H9 (cell line): Measurements from ENCODE around the gene MGLL. TPM values are rescaled to one million over a fixed set of nuclear protein-coding genes. Genes with fewer than 3 reads are reported as not detected.
A peak's percentile ranks its signal among the peaks of the same experiment; 100 is the strongest.

ENCODE experiments used
- DNase-seq: peaks from one replicate; pipeline ENCODE4 v3.0.0-alpha.2; 2017
- H2AFZ ChIP-seq: one replicate; pipeline ENCODE4 v1.6.1; 2013; ENCODE audit warnings: mild to moderate bottlenecking, low read length, control low read depth, moderate library complexity
- H2AK5ac ChIP-seq: 2 replicates; pipeline ENCODE4 v1.6.1; 2013; ENCODE audit warnings: low read length, control low read depth, mixed read lengths; ENCODE audit not compliant: insufficient read length
- H2BK120ac ChIP-seq: one replicate; pipeline ENCODE4 v1.6.1; 2013; ENCODE audit warnings: low read depth, mild to moderate bottlenecking, low read length, control low read depth, inconsistent platforms; ENCODE audit not compliant: poor library complexity, severe bottlenecking
- H2BK12ac ChIP-seq: 2 replicates; pipeline ENCODE4 v1.6.1; 2013; ENCODE audit warnings: low read length, control low read depth, mixed read lengths, low read depth; ENCODE audit not compliant: insufficient read length
- H2BK15ac ChIP-seq: 2 replicates; pipeline ENCODE4 v1.6.1; 2013; ENCODE audit warnings: low read depth, low read length, control low read depth
- H2BK20ac ChIP-seq: one replicate; pipeline ENCODE4 v1.6.1; 2013; ENCODE audit warnings: low read depth, mild to moderate bottlenecking, low read length, control low read depth, inconsistent platforms; ENCODE audit not compliant: poor library complexity, severe bottlenecking
- H2BK5ac ChIP-seq: 2 replicates; pipeline ENCODE4 v1.6.1; 2013; ENCODE audit warnings: low read length, control low read depth, mixed read lengths; ENCODE audit not compliant: insufficient read length
- H3K14ac ChIP-seq: 2 replicates; pipeline ENCODE4 v1.6.1; 2013; ENCODE audit warnings: low read length, control low read depth; ENCODE audit not compliant: insufficient read depth
- H3K18ac ChIP-seq: 2 replicates; pipeline ENCODE4 v1.6.1; 2013; ENCODE audit warnings: low read depth, mild to moderate bottlenecking, mixed read lengths, low read length, control low read depth; ENCODE audit not compliant: insufficient read length
- H3K23ac ChIP-seq: 2 replicates; pipeline ENCODE4 v1.6.1; 2013; ENCODE audit warnings: low read length, control low read depth, mixed read lengths, low read depth; ENCODE audit not compliant: insufficient read length
- H3K23me2 ChIP-seq: 2 replicates; pipeline ENCODE4 v1.6.1; 2013; ENCODE audit warnings: low read depth, mild to moderate bottlenecking, mixed read lengths, low read length, control low read depth; ENCODE audit not compliant: insufficient read length, poor library complexity, severe bottlenecking
- H3K27ac ChIP-seq: 2 replicates; pipeline ENCODE4 v1.5.1; 2013; ENCODE audit warnings: low read length, control low read depth, mixed read lengths, low read depth; ENCODE audit not compliant: insufficient read length
- H3K27me3 ChIP-seq: 2 replicates; pipeline ENCODE4 v1.6.1; 2013; ENCODE audit warnings: low read length, control low read depth, inconsistent platforms; ENCODE audit not compliant: insufficient read depth
- H3K4ac ChIP-seq: 2 replicates; pipeline ENCODE4 v1.6.1; 2013; ENCODE audit warnings: low read depth, mild to moderate bottlenecking, control low read depth, inconsistent platforms, low read length, moderate library complexity
- H3K4me1 ChIP-seq: 2 replicates; pipeline ENCODE4 v1.6.1; 2013; ENCODE audit warnings: low read length, control low read depth, inconsistent platforms; ENCODE audit not compliant: insufficient read depth
- H3K4me2 ChIP-seq: 2 replicates; pipeline ENCODE4 v1.6.1; 2013; ENCODE audit warnings: low read length, control low read depth, mixed read lengths; ENCODE audit not compliant: insufficient read length, insufficient read depth
- H3K56ac ChIP-seq: 2 replicates; pipeline ENCODE4 v1.6.1; 2013; ENCODE audit warnings: low read depth, mild to moderate bottlenecking, mixed read lengths, low read length, control low read depth; ENCODE audit not compliant: insufficient read length
- H3K79me1 ChIP-seq: 2 replicates; pipeline ENCODE4 v1.6.1; 2013; ENCODE audit warnings: low read depth, mild to moderate bottlenecking, moderate library complexity, low read length, control low read depth, inconsistent platforms; ENCODE audit not compliant: insufficient read depth, poor library complexity, severe bottlenecking
- H3K79me2 ChIP-seq: 2 replicates; pipeline ENCODE4 v1.6.1; 2013; ENCODE audit warnings: low read length, control low read depth, inconsistent platforms; ENCODE audit not compliant: insufficient read depth
- H3K9ac ChIP-seq: 2 replicates; pipeline ENCODE4 v1.6.1; 2013; ENCODE audit warnings: low read length, control low read depth, mixed read lengths; ENCODE audit not compliant: insufficient read length; ENCODE audit errors: extremely low read depth
- H3K9me3 ChIP-seq: one replicate; pipeline ENCODE4 v1.6.1; 2013; ENCODE audit warnings: low read depth, low read length, inconsistent platforms; ENCODE audit not compliant: control insufficient read depth
- H3T11ph ChIP-seq: one replicate; pipeline ENCODE4 v1.6.1; 2013; ENCODE audit warnings: mild to moderate bottlenecking, low read length, control low read depth, inconsistent platforms
- H4K20me1 ChIP-seq: one replicate; pipeline ENCODE4 v1.6.1; 2013; ENCODE audit not compliant: control insufficient read depth, insufficient read length, insufficient read depth
- H4K5ac ChIP-seq: 2 replicates; pipeline ENCODE4 v1.6.1; 2013; ENCODE audit warnings: low read depth, mild to moderate bottlenecking, mixed read lengths, low read length, control low read depth; ENCODE audit not compliant: insufficient read length
- H4K8ac ChIP-seq: replicated peaks from 2 replicates; pipeline ENCODE4 v1.6.1; 2013; ENCODE audit warnings: low read length, control low read depth, mixed read lengths, low read depth; ENCODE audit not compliant: insufficient read length
- H4K91ac ChIP-seq: 2 replicates; pipeline ENCODE4 v1.6.1; 2013; ENCODE audit warnings: low read depth, mild to moderate bottlenecking, moderate library complexity, mixed read lengths, low read length, control low read depth; ENCODE audit not compliant: insufficient read length
- H3K27ac Mint-ChIP-seq, 3 experiments: 2 replicates in 2 of 3; 3 replicates in 1 of 3; pipeline ENCODE4 v1.8.0; 2020 to 2021; ENCODE audit warnings: mixed read lengths in 3 of 3, mild to moderate bottlenecking in 1 of 3, moderate library complexity in 1 of 3
- H3K27me3 Mint-ChIP-seq: 2 replicates; pipeline ENCODE4 v1.8.0; 2021; ENCODE audit warnings: low read depth, mild to moderate bottlenecking, moderate library complexity, mixed read lengths
- H3K36me3 Mint-ChIP-seq, 3 experiments: 2 replicates in 2 of 3; 3 replicates in 1 of 3; pipeline ENCODE4 v1.8.0; 2020 to 2021; ENCODE audit warnings: low read depth in 3 of 3, mixed read lengths in 3 of 3; ENCODE audit not compliant: insufficient read depth in 1 of 3
- H3K4me1 Mint-ChIP-seq, 2 experiments: 2 replicates each; pipeline ENCODE4 v1.8.0; 2020; ENCODE audit warnings: mixed read lengths in 2 of 2
- H3K4me3 Mint-ChIP-seq, 2 experiments: 2 replicates in 1 of 2; 3 replicates in 1 of 2; pipeline ENCODE4 v1.8.0; 2020 to 2021; ENCODE audit warnings: mild to moderate bottlenecking in 2 of 2, mixed read lengths in 2 of 2, moderate library complexity in 1 of 2
- H3K9me3 Mint-ChIP-seq, 2 experiments: 2 replicates in 1 of 2; 3 replicates in 1 of 2; pipeline ENCODE4 v1.8.0; 2020; ENCODE audit warnings: mild to moderate bottlenecking in 2 of 2, mixed read lengths in 2 of 2, moderate library complexity in 1 of 2
- CTCF ChIP-seq: fragments of 200-600 bp; sonication (generic); conservative IDR thresholded peaks from 3 replicates; pipeline ENCODE4 v1.8.0; 2021; ENCODE audit warnings: antibody characterized with exemption, mild to moderate bottlenecking
- WGBS: extraction: QIAGEN DNeasy Blood & Tissue Kit; methylation state at CpG from one replicate; pipeline ENCODE4 v1.1.7; 2013; ENCODE audit warnings: missing lambda C conversion rate, low lambda C conversion rate, mixed read lengths; ENCODE audit not compliant: insufficient read length; ENCODE audit errors: extremely low coverage; 5-methylcytosine and 5-hydroxymethylcytosine counted together
- total RNA-seq: library from RNA; stranded (reverse); gene quantifications from 2 replicates; pipeline ENCODE4 v1.2.1, GENCODE V29; 2021

Gene MGLL
- total RNA-seq, 1 experiment from 2014 or later, result 0.11 TPM

- Histone ChIP-seq H3K9me3 (no peaks in the 10 kb centered on the region), H2AK5ac (no peak overlapping the region), H4K20me1 (no peaks in the 10 kb centered on the region), H3T11ph (no peak overlapping the region), H3K79me2 (no peaks in the 10 kb centered on the region), H4K91ac (no peak overlapping the region), H3K56ac (no peak overlapping the region), H3K4me2 (peak overlapping the region; percentile 4), H4K8ac (no peak overlapping the region), H3K9ac (no peak overlapping the region), H3K27ac (no peak overlapping the region), H2BK12ac (no peak overlapping the region), H2AFZ (no peak overlapping the region), H3K23me2 (peaks cover 6% of the 10 kb centered on the region), H3K4ac (no peak overlapping the region), H2BK120ac (no peak overlapping the region), H2BK5ac (no peak overlapping the region), H3K23ac (no peak overlapping the region), H3K79me1 (no peaks in the 10 kb centered on the region), H2BK15ac (no peak overlapping the region), H3K14ac (no peak overlapping the region), H3K4me1 (no peaks in the 10 kb centered on the region), H3K27me3 (peaks cover 10% of the 10 kb centered on the region), H3K18ac (no peak overlapping the region), H2BK20ac (no peak overlapping the region), H4K5ac (no peak overlapping the region)
- DNase-seq, result no peak
- Mint-ChIP-seq H3K27me3 (peaks cover 55% of the 10 kb centered on the region), H3K36me3 (no peaks in the 10 kb centered on the region; a peak in 2 of 7 replicates), H3K4me1 (peaks cover 23 to 24% of the 10 kb centered on the region in 2 experiments), H3K27ac (no peak overlapping the region), H3K9me3 (peaks cover 9 to 11% of the 10 kb centered on the region in 2 experiments; a peak in 4 of 5 replicates), H3K4me3 (peak overlapping the region; percentile 51 to 74)
- no peak for TF ChIP-seq CTCF
- WGBS, result no CpG with 5 or more reads among the region's 14 CpGs
Observed at GRCh38 chr3:127823426-127823857, 1.1 kb upstream of the MGLL start.
